GM18526 (cell line): Measurements from ENCODE around the gene ERC1.

ENCODE experiments used
- POLR2A ChIP-seq: IDR thresholded peaks from 3 replicates; pipeline ENCODE4 v1.6.1; 2011; ENCODE audit not compliant: insufficient read length; ENCODE audit errors: extremely low read depth

ERC1 gene

GRCh38 chr12:971991-972390 is 19.0 kb upstream of the ERC1 start:
- TF ChIP-seq POLR2A = no peak

DNA sequence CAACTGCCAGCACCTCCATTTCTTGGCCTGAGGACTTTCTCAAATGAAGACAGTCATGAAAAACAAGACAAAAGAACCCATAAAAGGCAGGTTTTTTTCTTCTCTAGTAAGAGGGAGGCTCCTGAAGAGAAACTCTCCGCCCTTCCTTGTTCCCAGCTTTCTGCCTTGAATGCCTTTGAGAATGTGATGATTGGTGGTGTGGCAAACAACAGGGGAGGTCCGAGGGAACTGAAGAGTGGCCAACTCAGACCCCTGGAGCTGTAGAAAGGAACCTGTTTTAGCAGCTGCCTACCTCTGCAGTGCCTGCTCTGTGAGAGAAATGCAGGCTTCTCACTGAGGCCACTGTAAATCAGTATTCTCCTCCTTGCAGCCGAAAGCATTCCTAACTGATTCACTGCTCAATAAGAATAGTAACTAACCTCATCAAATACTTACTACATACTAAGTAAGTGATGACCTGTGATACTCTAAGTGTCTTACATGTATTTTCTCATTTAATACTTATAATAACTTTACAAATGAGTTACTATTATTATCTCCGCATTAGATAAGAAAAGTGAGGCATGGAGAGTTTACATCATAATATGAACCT is 16.7 kb upstream of the ERC1 start:
- TF ChIP-seq POLR2A = no peak

GRCh38 chr12:976644-977043 is 14.4 kb upstream of the ERC1 start:
- no peak for TF ChIP-seq POLR2A

DNA sequence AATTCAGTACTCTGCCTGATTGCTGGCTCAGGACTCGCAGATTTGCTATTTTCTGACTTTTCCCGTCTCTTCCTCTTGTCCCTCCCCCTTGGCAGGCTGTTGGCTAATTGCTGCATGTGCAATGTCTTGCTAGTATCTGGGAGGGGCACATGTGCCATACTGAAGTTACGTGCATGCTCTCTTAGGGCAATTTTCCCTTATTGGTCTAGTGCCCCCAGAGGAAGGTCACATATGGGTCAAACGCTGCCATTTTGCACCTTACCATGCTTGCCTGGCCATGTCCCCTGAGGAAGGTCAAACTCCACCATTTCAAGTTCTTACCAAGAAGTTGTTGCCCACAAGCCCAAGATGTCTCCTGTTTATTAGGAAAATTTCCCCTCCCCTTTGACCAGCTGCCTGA is 13.9 kb upstream of the ERC1 start:
- TF ChIP-seq POLR2A = no peak

- TF ChIP-seq POLR2A = no peak
These were observed 11.7 kb upstream of the ERC1 start for GRCh38 chr12:979349-979748.

GRCh38 chr12:981176-981828 is 9.7 kb upstream of the ERC1 start:
- TF ChIP-seq POLR2A = no peak

DNA sequence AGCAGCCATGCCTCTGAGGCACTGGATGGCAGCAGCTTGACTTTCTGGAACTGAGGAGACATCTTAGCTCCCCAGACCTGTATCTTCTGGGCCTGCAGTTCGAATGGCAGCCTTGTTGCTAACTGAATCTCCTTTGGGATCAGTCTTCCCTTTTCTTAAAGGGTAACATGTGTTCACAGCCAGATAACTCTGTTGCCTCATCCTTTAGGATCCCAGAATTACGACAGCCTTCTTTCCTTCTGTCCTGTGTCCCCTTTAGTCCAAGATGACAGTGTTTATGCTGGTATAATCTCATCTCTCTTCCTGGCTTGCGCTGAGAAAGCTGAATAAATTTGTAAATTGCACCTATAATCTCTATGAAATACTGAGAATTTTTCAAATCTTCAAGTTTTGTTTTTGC is 9.1 kb upstream of the ERC1 start:
- TF ChIP-seq POLR2A = no peak

- no peak for TF ChIP-seq POLR2A
These were observed 2.4 kb upstream of the ERC1 start for GRCh38 chr12:988646-989045.

GRCh38 chr12:989051-989450 is 2.0 kb upstream of the ERC1 start:
- no peak for TF ChIP-seq POLR2A

GRCh38 chr12:989751-990660 is 1.0 kb upstream of the ERC1 start:
- TF ChIP-seq POLR2A = no peak

GRCh38 chr12:991350-992333 is 619 bp downstream of the ERC1 start:
- TF ChIP-seq POLR2A = no peak

DNA sequence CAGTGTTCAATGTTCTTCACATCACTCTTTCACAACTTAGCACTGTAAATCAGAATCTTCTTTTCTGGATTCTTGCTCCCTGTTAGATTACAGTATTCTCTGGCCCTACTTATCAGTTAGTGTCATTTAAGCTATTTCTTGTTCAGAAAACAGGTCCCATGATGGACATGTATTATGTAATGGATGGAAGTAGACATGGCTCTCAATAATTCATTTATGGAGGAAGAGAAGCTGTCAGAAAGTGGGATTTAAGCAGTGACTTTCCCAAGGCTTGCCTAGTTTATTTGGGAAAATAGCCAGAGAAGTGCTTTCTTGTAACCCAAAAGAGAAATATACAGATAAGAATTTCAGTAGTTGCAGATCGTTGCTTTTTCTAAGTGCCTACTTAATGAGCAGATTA is 1.6 kb downstream of the ERC1 start:
- no peak for TF ChIP-seq POLR2A

GRCh38 chr12:996881-997280 is 5.9 kb downstream of the ERC1 start:
- no peak for TF ChIP-seq POLR2A

GRCh38 chr12:997505-997904 is 6.5 kb downstream of the ERC1 start:
- no peak for TF ChIP-seq POLR2A
